GM12874 (cell line): Measurements from ENCODE around the gene TRMT5.

Experiments
- CTCF ChIP-seq: IDR thresholded peaks from 2 replicates; pipeline ENCODE4 v1.5.1; 2011; ENCODE audit warnings: low read depth, mild to moderate bottlenecking, control low read depth, low read length, moderate library complexity; ENCODE audit not compliant: insufficient read depth

TRMT5 gene

GRCh38 chr14:60974090-60974651, 6.7 kb downstream of the TRMT5 start:
- TF ChIP-seq CTCF = no peak

GRCh38 chr14:60973070-60973469, 7.8 kb downstream of the TRMT5 start:
- no peak for TF ChIP-seq CTCF

- no peak for TF ChIP-seq CTCF
Observed at GRCh38 chr14:60972295-60972694, 8.6 kb downstream of the TRMT5 start.

GRCh38 chr14:60971271-60971670, 9.6 kb downstream of the TRMT5 start:
- TF ChIP-seq CTCF = no peak

GRCh38 chr14:60970146-60970545, 10.7 kb downstream of the TRMT5 start:
- TF ChIP-seq CTCF = no peak

- no peak for TF ChIP-seq CTCF
Observed at GRCh38 chr14:60968671-60969070, 12.2 kb downstream of the TRMT5 start.

- no peak for TF ChIP-seq CTCF
Observed at GRCh38 chr14:60968099-60968498, 12.8 kb downstream of the TRMT5 start.
